SU-DHL-6 (cell line): ENCODE data around the gene FHOD3.

Experiments used
- H2AFZ ChIP-seq: fragments of 200-600 bp; sonication (generic); 2 replicates; pipeline ENCODE4 v1.6.1; 2014; ENCODE audit warnings: low read depth, mild to moderate bottlenecking, moderate library complexity, mixed read lengths, antibody characterized with exemption, low read length; ENCODE audit not compliant: severe bottlenecking
- H3F3A ChIP-seq: fragments of 200-600 bp; shearing (Covaris generic); 2 replicates; pipeline ENCODE4 v1.6.0; 2016; ENCODE audit warnings: antibody characterized with exemption, mild to moderate bottlenecking; ENCODE audit not compliant: insufficient read depth
- H3K27ac ChIP-seq: fragments of 200-600 bp; sonication (generic); 2 replicates; pipeline ENCODE4 v1.5.1; 2016; ENCODE audit warnings: low read depth, mild to moderate bottlenecking, low read length, moderate library complexity, mixed read lengths
- H3K27me3 ChIP-seq: fragments of 200-600 bp; sonication (generic), shearing (Covaris generic); 2 replicates; pipeline ENCODE4 v1.6.0; 2014; ENCODE audit warnings: mild to moderate bottlenecking, low read length
- H3K36me3 ChIP-seq: fragments of 200-600 bp; sonication (generic); 2 replicates; pipeline ENCODE4 v1.6.1; 2014; ENCODE audit warnings: mild to moderate bottlenecking, low read length, mixed read lengths
- H3K4me2 ChIP-seq: fragments of 300-600, 200-600 bp; shearing (Covaris generic), sonication (generic); 2 replicates; pipeline ENCODE4 v1.6.0; 2014; ENCODE audit warnings: low read length, low read depth, mild to moderate bottlenecking; ENCODE audit not compliant: poor library complexity, severe bottlenecking
- H3K4me3 ChIP-seq: fragments of 200-600 bp; sonication (generic); 2 replicates; pipeline ENCODE4 v1.5.1; 2014; ENCODE audit warnings: antibody characterized with exemption, low read length, mild to moderate bottlenecking, mixed read lengths; ENCODE audit not compliant: insufficient read depth, poor library complexity, severe bottlenecking
- H3K79me2 ChIP-seq: fragments of 200-600 bp; sonication (generic); 2 replicates; pipeline ENCODE4 v1.6.1; 2014; ENCODE audit warnings: mild to moderate bottlenecking, low read length, moderate library complexity; ENCODE audit not compliant: insufficient read depth
- H3K9ac ChIP-seq: fragments of 200-600 bp; sonication (generic); 2 replicates; pipeline ENCODE4 v1.7.0; 2014; ENCODE audit warnings: mild to moderate bottlenecking, low read length
- H3K9me2 ChIP-seq: fragments of 200-600 bp; sonication (generic); replicated peaks from 2 replicates; pipeline ENCODE4 v1.6.1; 2014; ENCODE audit warnings: low read length; ENCODE audit not compliant: insufficient read depth
- H3K9me3 ChIP-seq: fragments of 200-600 bp; sonication (generic); 2 replicates; pipeline ENCODE4 v1.6.1; 2014; ENCODE audit warnings: low read length, mixed read lengths; ENCODE audit not compliant: insufficient read depth
- H4K20me1 ChIP-seq: fragments of 200-600 bp; sonication (generic); 2 replicates; pipeline ENCODE4 v1.6.1; 2014; ENCODE audit warnings: low read depth, mild to moderate bottlenecking, antibody characterized with exemption, low read length, moderate library complexity, mixed read lengths
- EZH2phosphoT487 ChIP-seq: fragments of 200-600 bp; sonication (generic), shearing (Covaris generic); conservative IDR thresholded peaks from 2 replicates; pipeline ENCODE4 v1.6.1; 2018; ENCODE audit warnings: mild to moderate bottlenecking, antibody characterized with exemption, low read length, moderate library complexity, mixed read lengths
- TF ChIP-seq, protein P1 (sequence below): fragments of 200-600 bp; sonication (generic); IDR thresholded peaks from one replicate; pipeline ENCODE4 v1.5.1; 2017; ENCODE audit warnings: antibody characterized with exemption, mild to moderate bottlenecking, low read length, moderate library complexity; ENCODE audit not compliant: insufficient read depth, poor library complexity, severe bottlenecking

Gene FHOD3

DNA sequence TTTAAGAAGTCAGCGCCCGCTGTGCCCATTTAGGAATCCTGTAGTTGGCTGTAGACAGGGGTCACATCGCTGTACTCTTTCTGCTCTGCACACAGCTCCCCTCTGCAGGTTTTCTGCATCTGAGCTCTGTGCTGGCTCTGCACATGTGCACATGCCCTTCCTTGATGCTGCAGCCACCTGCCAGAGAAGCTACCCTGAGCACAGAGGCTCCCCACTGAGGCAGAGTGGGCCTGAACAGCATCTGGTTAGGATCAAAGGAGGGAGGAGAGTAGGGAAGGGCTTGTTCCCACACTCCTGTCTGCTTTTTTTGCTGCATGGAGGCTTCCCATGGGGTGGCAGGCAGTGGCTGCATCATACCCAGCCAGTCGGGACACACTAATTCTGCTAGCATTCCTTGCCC lies 238.9 kb downstream of the FHOD3 start:
- Histone ChIP-seq H3K36me3 (no peaks in the 10 kb centered on the region), H3K9me3 (no peaks in the 10 kb centered on the region), H3F3A (no peaks in the 10 kb centered on the region), H3K9me2 (no peaks in the 10 kb centered on the region), H3K79me2 (no peaks in the 10 kb centered on the region), H3K27ac (no peak overlapping the region), H4K20me1 (no peaks in the 10 kb centered on the region), H3K27me3 (no peaks in the 10 kb centered on the region), H2AFZ (no peak overlapping the region), H3K4me2 (no peak overlapping the region), H3K9ac (no peak overlapping the region), H3K4me3 (no peak overlapping the region)
- TF ChIP-seq, protein P1, sequence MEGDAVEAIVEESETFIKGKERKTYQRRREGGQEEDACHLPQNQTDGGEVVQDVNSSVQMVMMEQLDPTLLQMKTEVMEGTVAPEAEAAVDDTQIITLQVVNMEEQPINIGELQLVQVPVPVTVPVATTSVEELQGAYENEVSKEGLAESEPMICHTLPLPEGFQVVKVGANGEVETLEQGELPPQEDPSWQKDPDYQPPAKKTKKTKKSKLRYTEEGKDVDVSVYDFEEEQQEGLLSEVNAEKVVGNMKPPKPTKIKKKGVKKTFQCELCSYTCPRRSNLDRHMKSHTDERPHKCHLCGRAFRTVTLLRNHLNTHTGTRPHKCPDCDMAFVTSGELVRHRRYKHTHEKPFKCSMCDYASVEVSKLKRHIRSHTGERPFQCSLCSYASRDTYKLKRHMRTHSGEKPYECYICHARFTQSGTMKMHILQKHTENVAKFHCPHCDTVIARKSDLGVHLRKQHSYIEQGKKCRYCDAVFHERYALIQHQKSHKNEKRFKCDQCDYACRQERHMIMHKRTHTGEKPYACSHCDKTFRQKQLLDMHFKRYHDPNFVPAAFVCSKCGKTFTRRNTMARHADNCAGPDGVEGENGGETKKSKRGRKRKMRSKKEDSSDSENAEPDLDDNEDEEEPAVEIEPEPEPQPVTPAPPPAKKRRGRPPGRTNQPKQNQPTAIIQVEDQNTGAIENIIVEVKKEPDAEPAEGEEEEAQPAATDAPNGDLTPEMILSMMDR, result no peak
- no peak for TF ChIP-seq EZH2phosphoT487

- Histone ChIP-seq H3K4me3 (no peak overlapping the region), H4K20me1 (no peaks in the 10 kb centered on the region), H3K9ac (no peak overlapping the region), H3K27me3 (no peaks in the 10 kb centered on the region), H3F3A (no peaks in the 10 kb centered on the region), H3K27ac (no peak overlapping the region), H3K9me3 (no peaks in the 10 kb centered on the region), H3K36me3 (no peaks in the 10 kb centered on the region), H3K9me2 (no peaks in the 10 kb centered on the region), H3K79me2 (no peaks in the 10 kb centered on the region), H3K4me2 (no peak overlapping the region), H2AFZ (no peak overlapping the region)
- TF ChIP-seq, protein P1, result no peak
- TF ChIP-seq EZH2phosphoT487, result no peak
These were observed 239.8 kb downstream of the FHOD3 start for GRCh38 chr18:36537289-36537688.

- no peak overlapping the region for H3K4me2 ChIP-seq
- no peak overlapping the region for H2AFZ ChIP-seq
- no peaks in the 10 kb centered on the region for H3K36me3 ChIP-seq
- no peaks in the 10 kb centered on the region for H3F3A ChIP-seq
- no peak overlapping the region for H3K27ac ChIP-seq
- no peaks in the 10 kb centered on the region for H3K27me3 ChIP-seq
- no peak overlapping the region for H3K4me3 ChIP-seq
- no peaks in the 10 kb centered on the region for H3K9me2 ChIP-seq
- H3K9me3 ChIP-seq, result no peaks in the 10 kb centered on the region
- H3K9ac ChIP-seq, result no peak overlapping the region
- H3K79me2 ChIP-seq, result no peaks in the 10 kb centered on the region
- TF ChIP-seq, protein P1, result no peak
- no peak for TF ChIP-seq EZH2phosphoT487
- H4K20me1 ChIP-seq, result no peaks in the 10 kb centered on the region
These were observed 242.2 kb downstream of the FHOD3 start for GRCh38 chr18:36539674-36540231.
